A549 (cell line): ENCODE results near the gene IL23R.

ENCODE experiments used
- BHLHE40 ChIP-seq: IDR thresholded peaks from 2 replicates; pipeline ENCODE4 v1.6.1; 2012; ENCODE audit warnings: low read depth, low read length, inconsistent platforms
- CEBPB ChIP-seq, 2 experiments: fragments of >200 bp in 1 of 2; sonication (Bioruptor Twin) in 1 of 2; formaldehyde crosslinking in 1 of 2; IDR thresholded peaks; 2 replicates each; pipeline ENCODE4 v1.6.1; 2012 to 2016
- CHD4 ChIP-seq: fragments of 200-600 bp; sonication (generic); IDR thresholded peaks from 2 replicates; pipeline ENCODE4 v1.6.1; 2016; ENCODE audit warnings: antibody characterized with exemption, mild to moderate bottlenecking, borderline replicate concordance
- EP300 ChIP-seq, 2 experiments: fragments of >200 bp; sonication (Bioruptor Twin); formaldehyde crosslinking; IDR thresholded peaks; 2 replicates in 1 of 2; 3 replicates in 1 of 2; pipeline ENCODE4 v1.6.1; 2016 to 2017
- POLR2A ChIP-seq: IDR thresholded peaks from 2 replicates; pipeline ENCODE4 v1.6.1; 2012; ENCODE audit warnings: mild to moderate bottlenecking, low read length
- RAD21 ChIP-seq, 2 experiments: fragments of >200 bp in 1 of 2; sonication (Bioruptor Twin) in 1 of 2; formaldehyde crosslinking in 1 of 2; IDR thresholded peaks in 1 of 2; conservative IDR thresholded peaks in 1 of 2; 2 replicates in 1 of 2; 3 replicates in 1 of 2; pipeline ENCODE4 v1.6.1; 2012 to 2018; ENCODE audit warnings: inconsistent platforms in 1 of 2
- RFX5 ChIP-seq: fragments of 450-650 bp; IDR thresholded peaks from 2 replicates; pipeline ENCODE4 v1.7.1; 2014; ENCODE audit warnings: antibody characterized with exemption, mild to moderate bottlenecking, moderate library complexity
- RNF2 ChIP-seq: fragments of 200-600 bp; sonication (generic); IDR thresholded peaks from 2 replicates; pipeline ENCODE4 v1.6.1; 2016; ENCODE audit warnings: low read depth, mild to moderate bottlenecking, antibody characterized with exemption, moderate library complexity, borderline replicate concordance
- SREBF2 ChIP-seq: fragments of 450-650 bp; IDR thresholded peaks from 2 replicates; pipeline ENCODE4 v1.6.1; 2014; ENCODE audit warnings: mild to moderate bottlenecking, moderate library complexity
- TF ChIP-seq, protein P1 (sequence below): fragments of >200 bp; sonication (Bioruptor Twin); formaldehyde crosslinking; IDR thresholded peaks from 3 replicates; pipeline ENCODE4 v1.5.1; 2016
- TF ChIP-seq, protein P2 (sequence below): IDR thresholded peaks from 2 replicates; pipeline ENCODE4 v1.6.1; 2012; ENCODE audit warnings: low read depth, borderline replicate concordance

DNA sequence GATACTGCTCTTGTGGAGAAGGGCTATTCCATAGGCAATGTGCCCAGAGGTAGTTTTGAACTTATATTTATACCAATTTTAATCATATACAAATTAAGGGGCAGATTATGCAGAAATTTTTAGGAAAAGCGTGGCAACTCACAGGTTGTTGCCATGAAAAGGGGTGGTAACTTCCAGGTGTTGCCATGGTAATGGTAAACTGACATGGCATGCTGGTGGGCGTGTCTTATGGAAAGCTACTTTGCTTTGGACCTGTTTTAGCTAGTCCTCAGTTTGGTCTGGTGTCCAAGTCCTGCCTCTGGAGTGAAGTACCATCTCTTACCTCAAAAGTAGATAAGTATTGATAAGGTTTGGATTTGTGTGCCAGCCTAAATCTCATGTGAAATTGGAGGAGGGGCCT lies 7.9 kb upstream of the IL23R start:
- TF ChIP-seq, protein P1, sequence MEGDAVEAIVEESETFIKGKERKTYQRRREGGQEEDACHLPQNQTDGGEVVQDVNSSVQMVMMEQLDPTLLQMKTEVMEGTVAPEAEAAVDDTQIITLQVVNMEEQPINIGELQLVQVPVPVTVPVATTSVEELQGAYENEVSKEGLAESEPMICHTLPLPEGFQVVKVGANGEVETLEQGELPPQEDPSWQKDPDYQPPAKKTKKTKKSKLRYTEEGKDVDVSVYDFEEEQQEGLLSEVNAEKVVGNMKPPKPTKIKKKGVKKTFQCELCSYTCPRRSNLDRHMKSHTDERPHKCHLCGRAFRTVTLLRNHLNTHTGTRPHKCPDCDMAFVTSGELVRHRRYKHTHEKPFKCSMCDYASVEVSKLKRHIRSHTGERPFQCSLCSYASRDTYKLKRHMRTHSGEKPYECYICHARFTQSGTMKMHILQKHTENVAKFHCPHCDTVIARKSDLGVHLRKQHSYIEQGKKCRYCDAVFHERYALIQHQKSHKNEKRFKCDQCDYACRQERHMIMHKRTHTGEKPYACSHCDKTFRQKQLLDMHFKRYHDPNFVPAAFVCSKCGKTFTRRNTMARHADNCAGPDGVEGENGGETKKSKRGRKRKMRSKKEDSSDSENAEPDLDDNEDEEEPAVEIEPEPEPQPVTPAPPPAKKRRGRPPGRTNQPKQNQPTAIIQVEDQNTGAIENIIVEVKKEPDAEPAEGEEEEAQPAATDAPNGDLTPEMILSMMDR = no peak
- no peak for TF ChIP-seq RAD21 (conservative IDR thresholded peaks at IDR 0.05 in 1 of 2, IDR thresholded peaks at IDR 0.05 in 1 of 2)
- TF ChIP-seq SREBF2 = no peak
- TF ChIP-seq POLR2A = no peak
- no peak for TF ChIP-seq BHLHE40
- TF ChIP-seq, protein P2, sequence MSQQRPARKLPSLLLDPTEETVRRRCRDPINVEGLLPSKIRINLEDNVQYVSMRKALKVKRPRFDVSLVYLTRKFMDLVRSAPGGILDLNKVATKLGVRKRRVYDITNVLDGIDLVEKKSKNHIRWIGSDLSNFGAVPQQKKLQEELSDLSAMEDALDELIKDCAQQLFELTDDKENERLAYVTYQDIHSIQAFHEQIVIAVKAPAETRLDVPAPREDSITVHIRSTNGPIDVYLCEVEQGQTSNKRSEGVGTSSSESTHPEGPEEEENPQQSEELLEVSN = no peak
- no peak for TF ChIP-seq CEBPB (IDR thresholded peaks at IDR 0.05)
- TF ChIP-seq RFX5 = no peak
- TF ChIP-seq EP300 (IDR thresholded peaks at IDR 0.05) = no peak
- no peak for TF ChIP-seq CHD4
- no peak for TF ChIP-seq RNF2
